ENCODE measurements around the gene PAM16. TPM values are rescaled to one million over a fixed set of nuclear protein-coding genes. Genes with fewer than 3 reads are reported as not detected.

PAM16 gene
- total and polyA plus RNA-seq, 10 donors: 26.7 to 88.8 (median 41.1) TPM

GRCh38 chr16:4384509-4384942, 33.4 kb upstream of the PAM16 start:
- WGBS, 5 donors: 70 to 81% (median 71%) methylated on average over 8 to 20 of the region's 20 CpGs
- intact Hi-C loops (cut with DNase I; ENCODE audit: low total_unique reads): no loop called here
- no peak overlapping the region for H3K4me3 ChIP-seq
- TF ChIP-seq CTCF (IDR thresholded peaks at IDR 0.05 in 8 of 11, conservative IDR thresholded peaks at IDR 0.05 in 3 of 11): no peak
- TF ChIP-seq POLR2AphosphoS5 (IDR thresholded peaks at IDR 0.05): no peak
- no peak for TF ChIP-seq POLR2A (IDR thresholded peaks at IDR 0.05)
- H3K9me3 ChIP-seq: no peaks in the 10 kb centered on the region
- peaks cover 0 to 83% (median 28%) of the 10 kb centered on the region in 6 donors for H3K4me1 ChIP-seq
- DNase-seq: no peak
- H3K27me3 ChIP-seq (replicated peaks in 1 of 7): no peaks in the 10 kb centered on the region
- peaks cover 0 to 100% (median 89%) of the 10 kb centered on the region in 6 donors for H3K36me3 ChIP-seq
- H3K27ac ChIP-seq: peak overlapping the region in 3 of 8 donors; percentile 24 to 69 (median 28)

DNA sequence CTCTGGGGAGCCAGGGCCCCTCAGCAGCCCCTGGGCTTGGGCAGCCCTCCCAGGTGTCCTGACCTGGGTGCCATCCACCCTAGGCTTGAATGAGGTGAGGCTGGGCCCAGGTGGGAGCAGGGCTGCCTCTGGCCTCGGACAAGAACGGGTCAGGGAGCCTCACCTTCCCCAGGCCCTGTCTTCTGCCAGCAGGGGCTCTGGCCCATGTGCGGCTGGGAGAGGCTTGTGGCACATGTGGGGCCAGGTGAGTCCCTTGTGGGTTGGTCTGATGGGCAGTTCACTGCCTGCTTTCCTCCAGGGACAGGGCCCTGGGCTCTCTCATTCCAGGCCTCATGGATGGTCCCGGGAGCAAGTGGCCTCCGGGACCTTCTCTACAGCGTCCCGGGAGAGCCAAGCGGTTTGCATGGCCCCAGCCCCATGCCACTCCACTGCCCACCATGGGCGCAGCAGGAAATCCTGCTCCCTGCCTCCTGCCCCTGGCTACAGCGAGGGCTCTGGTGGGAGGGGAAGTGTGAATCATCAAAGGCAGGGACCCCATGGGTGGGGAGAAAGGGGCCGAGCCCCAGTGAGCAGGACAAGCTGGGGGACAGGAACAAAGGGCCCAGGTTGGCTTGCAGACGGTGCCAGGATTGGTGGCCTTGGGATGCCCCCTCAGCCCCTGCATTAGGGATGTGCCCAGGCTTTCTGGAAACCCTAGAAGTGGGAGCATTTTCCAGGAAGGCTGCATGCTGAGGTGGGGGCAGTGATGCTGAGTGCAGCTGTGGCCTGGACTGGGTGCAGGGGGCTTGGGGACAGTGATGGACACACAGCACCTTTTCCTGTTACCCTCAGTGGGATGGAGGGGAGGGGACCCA, 32.7 kb upstream of the PAM16 start:
- intact Hi-C loops (cut with DNase I; ENCODE audit: low total_unique reads): no loop called here
- WGBS, 5 donors: 75 to 88% (median 80%) methylated on average over 10 to 12 of the region's 12 CpGs
- TF ChIP-seq CTCF (IDR thresholded peaks at IDR 0.05 in 8 of 11, conservative IDR thresholded peaks at IDR 0.05 in 3 of 11) (no peak), POLR2AphosphoS5 (IDR thresholded peaks at IDR 0.05) (peak in 1 of 3 donors; percentile 59)

DNA sequence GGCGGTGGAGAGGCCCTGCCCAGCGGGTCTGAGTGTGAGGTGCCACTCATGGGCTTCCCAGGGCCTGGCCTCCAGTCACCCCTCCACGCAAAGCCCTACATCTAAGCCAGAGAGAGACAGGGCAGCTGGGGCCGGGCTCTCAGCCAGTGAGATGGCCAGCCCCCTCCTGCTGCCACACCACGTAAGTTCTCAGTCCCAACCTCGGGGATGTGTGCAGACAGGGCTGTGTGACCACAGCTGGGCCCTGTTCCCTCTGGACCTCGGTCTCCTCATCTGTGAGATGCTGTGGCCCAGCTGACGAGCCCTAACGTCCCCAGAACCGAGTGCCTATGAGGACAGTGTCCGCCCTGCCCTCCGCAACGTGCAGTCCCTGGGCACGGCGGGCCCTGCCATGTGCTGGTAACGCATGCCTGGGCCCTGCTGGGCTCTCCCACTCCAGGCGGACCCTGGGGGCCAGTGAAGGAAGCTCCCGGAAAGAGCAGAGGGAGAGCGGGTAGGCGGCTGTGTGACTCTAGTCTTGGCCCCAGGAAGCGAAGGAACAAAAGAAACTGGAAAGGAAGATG, 31.8 kb upstream of the PAM16 start:
- Histone ChIP-seq H3K27ac (peak overlapping the region in 3 of 8 donors; percentile 1 to 26 (median 5)), H3K4me3 (no peak overlapping the region), H3K27me3 (replicated peaks in 1 of 7) (no peaks in the 10 kb centered on the region), H3K4me1 (peaks cover 0 to 83% (median 26%) of the 10 kb centered on the region in 6 donors), H3K36me3 (peaks cover 0 to 100% (median 81%) of the 10 kb centered on the region in 6 donors), H3K9me3 (no peaks in the 10 kb centered on the region)
- TF ChIP-seq POLR2A (IDR thresholded peaks at IDR 0.05) (no peak), CTCF (IDR thresholded peaks at IDR 0.05 in 8 of 11, conservative IDR thresholded peaks at IDR 0.05 in 3 of 11) (no peak), POLR2AphosphoS5 (IDR thresholded peaks at IDR 0.05) (peak in 1 of 3 donors; percentile 48)
- WGBS, 5 donors: 89 to 95% (median 91%) methylated on average over 19 to 21 of the region's 21 CpGs
- no peak for DNase-seq
- intact Hi-C loops (cut with DNase I; ENCODE audit: low total_unique reads): no loop called here

More for the DNA sequence above, 32.7 kb upstream of the PAM16 start:
- peak overlapping the region in 4 of 8 donors; percentile 2 to 69 (median 26) for H3K27ac ChIP-seq
- H3K4me1 ChIP-seq: peaks cover 0 to 83% (median 26%) of the 10 kb centered on the region in 6 donors
- no peak for DNase-seq
- no peaks in the 10 kb centered on the region for H3K27me3 ChIP-seq (replicated peaks in 1 of 7)
- no peaks in the 10 kb centered on the region for H3K9me3 ChIP-seq
- H3K36me3 ChIP-seq: peaks cover 0 to 100% (median 89%) of the 10 kb centered on the region in 6 donors
- H3K4me3 ChIP-seq: no peak overlapping the region
